ENCODE measurements around the gene COA3.

DNA sequence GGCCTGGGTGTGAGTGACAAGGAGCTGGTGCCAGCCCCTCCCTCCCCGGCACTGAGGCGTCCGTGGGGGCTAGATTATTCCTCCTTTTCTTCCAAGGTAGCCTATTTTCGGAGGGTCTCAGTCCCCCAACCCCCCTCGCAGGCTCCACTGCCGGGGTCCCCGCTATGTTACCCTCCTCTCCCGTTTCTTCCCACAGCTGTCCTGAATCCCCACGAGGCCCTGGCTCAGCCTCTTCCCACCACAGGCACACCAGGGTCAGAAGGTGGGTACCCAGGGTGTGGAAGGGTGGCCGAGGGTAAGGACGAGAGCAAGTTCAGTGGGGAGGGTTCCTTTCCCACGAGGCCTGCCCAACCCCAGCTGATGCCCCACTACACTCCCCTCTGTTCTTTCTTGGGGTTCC, 36.9 kb downstream of the COA3 start:
- TF ChIP-seq, protein P1, sequence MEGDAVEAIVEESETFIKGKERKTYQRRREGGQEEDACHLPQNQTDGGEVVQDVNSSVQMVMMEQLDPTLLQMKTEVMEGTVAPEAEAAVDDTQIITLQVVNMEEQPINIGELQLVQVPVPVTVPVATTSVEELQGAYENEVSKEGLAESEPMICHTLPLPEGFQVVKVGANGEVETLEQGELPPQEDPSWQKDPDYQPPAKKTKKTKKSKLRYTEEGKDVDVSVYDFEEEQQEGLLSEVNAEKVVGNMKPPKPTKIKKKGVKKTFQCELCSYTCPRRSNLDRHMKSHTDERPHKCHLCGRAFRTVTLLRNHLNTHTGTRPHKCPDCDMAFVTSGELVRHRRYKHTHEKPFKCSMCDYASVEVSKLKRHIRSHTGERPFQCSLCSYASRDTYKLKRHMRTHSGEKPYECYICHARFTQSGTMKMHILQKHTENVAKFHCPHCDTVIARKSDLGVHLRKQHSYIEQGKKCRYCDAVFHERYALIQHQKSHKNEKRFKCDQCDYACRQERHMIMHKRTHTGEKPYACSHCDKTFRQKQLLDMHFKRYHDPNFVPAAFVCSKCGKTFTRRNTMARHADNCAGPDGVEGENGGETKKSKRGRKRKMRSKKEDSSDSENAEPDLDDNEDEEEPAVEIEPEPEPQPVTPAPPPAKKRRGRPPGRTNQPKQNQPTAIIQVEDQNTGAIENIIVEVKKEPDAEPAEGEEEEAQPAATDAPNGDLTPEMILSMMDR (conservative IDR thresholded peaks at IDR 0.05 in 1 of 2, IDR thresholded peaks at IDR 0.05 in 1 of 2; ENCODE audit: low read depth in 1 of 2, low read length in 2 of 2), result no peak
- TF ChIP-seq EZH2 (IDR thresholded peaks at IDR 0.05; ENCODE audit: low read length, missing control alignments), result no peak
